KG1 (cell line): ENCODE data around the gene OSTN.
"Not testable (repeated sequence)": the region's sequence is repeated elsewhere in the genome, so short reads cannot be mapped to it uniquely, and the experiment has no call there.

Experiments
- DNase-seq: peaks from one replicate; lab custom pipeline; 2025; lab: John Stamatoyannopoulos, UW

OSTN gene

GRCh38 chr3:191198932-191199331, at the start of gene OSTN:
TSS of gene OSTN (plus strand) at chr3:191199241. CDS start at chr3:191212533, 13,292 bp downstream.
- no peak for DNase-seq

GRCh38 chr3:191151653-191152052, 47.4 kb upstream of the OSTN start:
- DNase-seq = no peak

- DNase-seq = no peak
Measured at GRCh38 chr3:191154827-191155226, 44.2 kb upstream of the OSTN start.

GRCh38 chr3:191158247-191158646, 40.8 kb upstream of the OSTN start:
- DNase-seq = no peak

GRCh38 chr3:191158815-191159214, 40.2 kb upstream of the OSTN start:
- DNase-seq = no peak

- no peak for DNase-seq
Measured at GRCh38 chr3:191165802-191166201, 33.2 kb upstream of the OSTN start.

GRCh38 chr3:191166368-191166767, 32.7 kb upstream of the OSTN start:
- no peak for DNase-seq

GRCh38 chr3:191169566-191169965, 29.5 kb upstream of the OSTN start:
- DNase-seq = no peak

- no peak for DNase-seq
Measured at GRCh38 chr3:191170097-191170496, 28.9 kb upstream of the OSTN start.

- no peak for DNase-seq
Measured at GRCh38 chr3:191175102-191175501, 23.9 kb upstream of the OSTN start.

- DNase-seq = no peak
Measured at GRCh38 chr3:191176038-191176785, 22.8 kb upstream of the OSTN start.

GRCh38 chr3:191185382-191185781, 13.7 kb upstream of the OSTN start:
- not testable (repeated sequence) for DNase-seq

- DNase-seq = not testable (repeated sequence)
Measured at GRCh38 chr3:191188246-191188645, 10.8 kb upstream of the OSTN start.

GRCh38 chr3:191192270-191192669, 6.8 kb upstream of the OSTN start:
- not testable (repeated sequence) for DNase-seq

- no peak for DNase-seq
Measured at GRCh38 chr3:191192941-191193340, 6.1 kb upstream of the OSTN start.

GRCh38 chr3:191197761-191198306, 1.2 kb upstream of the OSTN start:
- DNase-seq = no peak

GRCh38 chr3:191198480-191198879, 561 bp upstream of the OSTN start:
- no peak for DNase-seq

- no peak for DNase-seq
Measured at GRCh38 chr3:191210032-191210431, 11.0 kb downstream of the OSTN start.

GRCh38 chr3:191216510-191216909, 17.5 kb downstream of the OSTN start:
- no peak for DNase-seq

GRCh38 chr3:191217301-191217700, 18.3 kb downstream of the OSTN start:
- DNase-seq = no peak

- DNase-seq = no peak
Measured at GRCh38 chr3:191220908-191221307, 21.9 kb downstream of the OSTN start.

- no peak for DNase-seq
Measured at GRCh38 chr3:191221638-191222037, 22.6 kb downstream of the OSTN start.

GRCh38 chr3:191227541-191227940, 28.5 kb downstream of the OSTN start:
- no peak for DNase-seq

GRCh38 chr3:191234216-191234615, 35.2 kb downstream of the OSTN start:
- DNase-seq = no peak
